Epidermal melanocyte (primary cell): ENCODE data around the gene CFAP107.
"Not testable (repeated sequence)": the region's sequence is repeated elsewhere in the genome, so short reads cannot be mapped to it uniquely, and the experiment has no call there.

Experiments
- DNase-seq: peaks from one replicate; pipeline ENCODE4 v3.0.0; 2011; ENCODE audit warnings: low spot score; ENCODE audit not compliant: insufficient read length

Gene CFAP107

GRCh38 chr1:12745992-12746323 is at the start of gene CFAP107:
Gene CFAP107, plus strand, starts transcription at chr1:12746200. Its CDS starts 231 bp downstream, at chr1:12746431.
- DNase-seq, result no peak

- DNase-seq, result no peak
These were observed 49.3 kb upstream of the CFAP107 start for GRCh38 chr1:12696658-12697057.

GRCh38 chr1:12697397-12697796 is 48.6 kb upstream of the CFAP107 start:
- DNase-seq, result no peak

- no peak for DNase-seq
These were observed 42.1 kb upstream of the CFAP107 start for GRCh38 chr1:12703821-12704451.

- DNase-seq, result no peak
These were observed 39.9 kb upstream of the CFAP107 start for GRCh38 chr1:12706061-12706460.

GRCh38 chr1:12708396-12709090 is 37.5 kb upstream of the CFAP107 start:
- no peak for DNase-seq

- DNase-seq, result no peak
These were observed 36.9 kb upstream of the CFAP107 start for GRCh38 chr1:12709091-12709491.

GRCh38 chr1:12709696-12710095 is 36.3 kb upstream of the CFAP107 start:
- DNase-seq, result no peak

- DNase-seq, result no peak
These were observed 34.5 kb upstream of the CFAP107 start for GRCh38 chr1:12711536-12711935.

GRCh38 chr1:12712076-12712475 is 33.9 kb upstream of the CFAP107 start:
- no peak for DNase-seq

GRCh38 chr1:12712929-12713328 is 33.1 kb upstream of the CFAP107 start:
- DNase-seq, result no peak

- not testable (repeated sequence) for DNase-seq
These were observed 32.3 kb upstream of the CFAP107 start for GRCh38 chr1:12713651-12714050.

- no peak for DNase-seq
These were observed 31.1 kb upstream of the CFAP107 start for GRCh38 chr1:12714710-12715475.

- DNase-seq, result no peak
These were observed 30.0 kb upstream of the CFAP107 start, which contains the start of gene AADACL3 for GRCh38 chr1:12715896-12716437. Gene AADACL3, plus strand, starts transcription at chr1:12716110. Its CDS starts 67 bp downstream, at chr1:12716177.

- no peak for DNase-seq
These were observed 28.6 kb upstream of the CFAP107 start for GRCh38 chr1:12717301-12717838.

- DNase-seq, result no peak
These were observed 23.4 kb upstream of the CFAP107 start for GRCh38 chr1:12722626-12723025.

- no peak for DNase-seq
These were observed 17.6 kb upstream of the CFAP107 start for GRCh38 chr1:12728391-12728790.

GRCh38 chr1:12730156-12730555 is 15.8 kb upstream of the CFAP107 start:
- no peak for DNase-seq

- not testable (repeated sequence) for DNase-seq
These were observed 14.9 kb upstream of the CFAP107 start for GRCh38 chr1:12731084-12731483.

GRCh38 chr1:12734651-12735050 is 11.3 kb upstream of the CFAP107 start:
- DNase-seq, result no peak

GRCh38 chr1:12738934-12739333 is 7.1 kb upstream of the CFAP107 start:
- no peak for DNase-seq

- DNase-seq, result no peak
These were observed 6.4 kb upstream of the CFAP107 start for GRCh38 chr1:12739613-12740012.
